ENCODE results near the gene CYP2B6.

- TF ChIP-seq CTCF (IDR thresholded peaks at IDR 0.05; ENCODE audit: extremely low read depth in 1 of 2, insufficient read depth in 1 of 2, low read depth in 1 of 2, low read length in 2 of 2) (no peak), POLR2A (IDR thresholded peaks at IDR 0.05; ENCODE audit: low read depth, low read length) (no peak), MAX (IDR thresholded peaks at IDR 0.05; ENCODE audit: insufficient read depth, insufficient read length) (no peak), JUN (IDR thresholded peaks at IDR 0.05; ENCODE audit: borderline replicate concordance, insufficient read depth, insufficient read length, low read depth) (no peak), EZH2 (IDR thresholded peaks at IDR 0.05; ENCODE audit: borderline replicate concordance, low read depth, low read length, severe bottlenecking) (no peak)
These were observed 36.3 kb downstream of the CYP2B6 start for GRCh38 chr19:41027273-41027967.

Data from endothelial cell of umbilical vein (primary cell).